CD14-positive monocyte (primary cell): ENCODE measurements around the gene RER1. TPM values are rescaled to one million over a fixed set of nuclear protein-coding genes. Genes with fewer than 3 reads are reported as not detected.

ENCODE experiments used
- DNase-seq, 3 donors: peaks; one replicate each; pipeline ENCODE4 v3.0.0-alpha.2; 2011 to 2022
- H2AFZ ChIP-seq: 2 replicates; pipeline ENCODE4 v1.6.0; 2012; ENCODE audit warnings: mild to moderate bottlenecking, low read depth, low read length, inconsistent platforms; ENCODE audit not compliant: insufficient read depth, poor library complexity, severe bottlenecking
- H3K27ac ChIP-seq, 2 donors: 1 replicate in 1 of 2; 2 replicates in 1 of 2; pipeline ENCODE4 v1.5.1; 2012 to 2013; ENCODE audit warnings: low read length in 2 of 2, control low read depth in 1 of 2, inconsistent platforms in 1 of 2, low read depth in 1 of 2, mild to moderate bottlenecking in 1 of 2
- H3K27me3 ChIP-seq, 2 donors: one replicate each; pipeline versions ENCODE4 v1.6.0 to v1.6.1; 2011 to 2013; ENCODE audit warnings: low read length in 2 of 2; ENCODE audit not compliant: control insufficient read depth in 2 of 2, insufficient read depth in 2 of 2
- H3K36me3 ChIP-seq, 2 donors: replicated peaks in 1 of 2; 1 replicate in 1 of 2; 2 replicates in 1 of 2; pipeline versions ENCODE4 v1.5.1 to v1.6.1; 2012 to 2013; ENCODE audit warnings: low read length in 2 of 2, control low read depth in 1 of 2, inconsistent platforms in 1 of 2, mild to moderate bottlenecking in 1 of 2; ENCODE audit not compliant: insufficient read depth in 2 of 2, control insufficient read depth in 1 of 2
- H3K4me1 ChIP-seq, 2 donors: 1 replicate in 1 of 2; 2 replicates in 1 of 2; pipeline versions ENCODE4 v1.5.1 to v1.6.1; 2012 to 2013; ENCODE audit warnings: low read length in 2 of 2, control low read depth in 1 of 2, inconsistent platforms in 1 of 2, mild to moderate bottlenecking in 1 of 2, moderate library complexity in 1 of 2; ENCODE audit not compliant: insufficient read depth in 2 of 2, control insufficient read depth in 1 of 2
- H3K4me2 ChIP-seq: replicated peaks from 2 replicates; pipeline ENCODE3; 2012; ENCODE audit warnings: low read length, moderate library complexity, mild to moderate bottlenecking; ENCODE audit not compliant: poor library complexity, severe bottlenecking; ENCODE audit errors: extremely low read depth
- H3K4me3 ChIP-seq, 3 experiments: fragments of 200-600 bp in 1 of 3; sonication (generic) in 1 of 3; replicated peaks in 1 of 3; 1 replicate in 2 of 3; 2 replicates in 1 of 3; pipeline ENCODE4 v1.5.1; 2011 to 2013; ENCODE audit warnings: low read length in 3 of 3, mild to moderate bottlenecking in 3 of 3, control low read depth in 2 of 3, low read depth in 2 of 3, inconsistent platforms in 1 of 3, moderate library complexity in 1 of 3
- H3K79me2 ChIP-seq: 2 replicates; pipeline ENCODE4 v1.6.0; 2012; ENCODE audit warnings: mild to moderate bottlenecking, control low read depth, inconsistent platforms, low read length, moderate library complexity; ENCODE audit not compliant: insufficient read depth
- H3K9ac ChIP-seq: 2 replicates; pipeline ENCODE4 v1.6.0; 2017; ENCODE audit warnings: low read length, mild to moderate bottlenecking; ENCODE audit not compliant: insufficient read depth, poor library complexity, severe bottlenecking
- H3K9me3 ChIP-seq, 2 donors: replicated peaks in 1 of 2; 1 replicate in 1 of 2; 2 replicates in 1 of 2; pipeline versions ENCODE4 v1.5.1 to v1.6.1; 2012 to 2013; ENCODE audit warnings: low read length in 2 of 2, control low read depth in 1 of 2; ENCODE audit not compliant: control insufficient read depth in 1 of 2, insufficient read depth in 1 of 2
- H4K20me1 ChIP-seq: 2 replicates; pipeline ENCODE4 v1.6.0; 2012; ENCODE audit warnings: mild to moderate bottlenecking, low read length, control low read depth, moderate library complexity; ENCODE audit not compliant: insufficient read depth
- H3K27ac Mint-ChIP-seq, 7 donors: one replicate each; pipeline ENCODE4 v1.8.0; 2020; ENCODE audit warnings: mild to moderate bottlenecking in 7 of 7, mixed read lengths in 7 of 7, moderate library complexity in 6 of 7, inconsistent platforms in 2 of 7
- H3K27me3 Mint-ChIP-seq, 3 donors: one replicate each; pipeline ENCODE4 v1.8.0; 2021 to 2022; ENCODE audit warnings: low read depth in 3 of 3, mild to moderate bottlenecking in 3 of 3, mixed read lengths in 3 of 3, moderate library complexity in 3 of 3, inconsistent platforms in 1 of 3
- H3K36me3 Mint-ChIP-seq, 2 donors: one replicate each; pipeline ENCODE4 v1.8.0; 2020; ENCODE audit warnings: mixed read lengths in 2 of 2, inconsistent platforms in 1 of 2, mild to moderate bottlenecking in 1 of 2
- H3K4me1 Mint-ChIP-seq: one replicate; pipeline ENCODE4 v1.8.0; 2020; ENCODE audit warnings: mild to moderate bottlenecking, mixed read lengths
- H3K4me3 Mint-ChIP-seq, 2 donors: one replicate each; pipeline ENCODE4 v1.8.0; 2020; ENCODE audit warnings: mild to moderate bottlenecking in 2 of 2, mixed read lengths in 2 of 2, moderate library complexity in 1 of 2
- H3K9me3 Mint-ChIP-seq, 7 donors: one replicate each; pipeline ENCODE4 v1.8.0; 2020 to 2022; ENCODE audit warnings: mixed read lengths in 7 of 7, mild to moderate bottlenecking in 6 of 7, moderate library complexity in 6 of 7, inconsistent platforms in 2 of 7
- CTCF ChIP-seq: fragments of 200-600 bp; IDR thresholded peaks from one replicate; pipeline ENCODE4 v1.8.0; 2022; ENCODE audit warnings: antibody characterized with exemption, mild to moderate bottlenecking
- WGBS: methylation state at CpG from one replicate; pipeline ENCODE4 v1.1.5; 2013; ENCODE audit warnings: missing lambda C conversion rate; ENCODE audit not compliant: insufficient coverage; 5-methylcytosine and 5-hydroxymethylcytosine counted together
- intact Hi-C, 2 donors: fragments of 100-400 bp; cut with micrococcal nuclease; formaldehyde crosslinking; loops; one replicate each; pipeline versions ENCODE4 v1.15.0 to v1.15.1; 2023
- polyA plus RNA-seq, 3 donors: library from polyadenylated mRNA; depleted of rRNA in 1 of 3; unstranded in 2 of 3; stranded (reverse) in 1 of 3; fragments of 300-500 nt in 2 of 3; fragments of >200 nt in 1 of 3; fragmentation: Illumina TruSeq in 2 of 3; gene quantifications; 1 replicate in 2 of 3; 2 replicates in 1 of 3; pipeline ENCODE4 v1.2.3, GENCODE V29; 2012 to 2021

Gene RER1
- polyA plus RNA-seq, 3 donors = 98.3 to 235 (median 193) TPM

- Histone ChIP-seq H3K4me3 (no peak overlapping the region), H3K9me3 (no peaks in the 10 kb centered on the region), H3K79me2 (peaks cover 24% of the 10 kb centered on the region), H3K9ac (no peak overlapping the region), H3K27me3 (no peaks in the 10 kb centered on the region), H3K27ac (no peak overlapping the region), H3K4me1 (no peaks in the 10 kb centered on the region), H4K20me1 (peaks cover 91% of the 10 kb centered on the region), H3K4me2 (no peak overlapping the region), H2AFZ (no peak overlapping the region), H3K36me3 (peaks cover 90 to 97% of the 10 kb centered on the region in 2 donors)
- Mint-ChIP-seq H3K36me3 (peaks cover 84 to 97% of the 10 kb centered on the region in 2 donors), H3K4me3 (no peak overlapping the region), H3K9me3 (no peaks in the 10 kb centered on the region), H3K27ac (peak overlapping the region in 1 of 7 donors; percentile 54), H3K4me1 (no peaks in the 10 kb centered on the region), H3K27me3 (peaks cover 0 to 2% (median 0%) of the 10 kb centered on the region in 3 donors)
- 96% methylated on average over 15 of the region's 22 CpGs for WGBS
- TF ChIP-seq CTCF = no peak
- no peak for DNase-seq
- intact Hi-C loops = no loop called here
Observed at GRCh38 chr1:2399890-2400575, 8.4 kb downstream of the RER1 start.

DNA sequence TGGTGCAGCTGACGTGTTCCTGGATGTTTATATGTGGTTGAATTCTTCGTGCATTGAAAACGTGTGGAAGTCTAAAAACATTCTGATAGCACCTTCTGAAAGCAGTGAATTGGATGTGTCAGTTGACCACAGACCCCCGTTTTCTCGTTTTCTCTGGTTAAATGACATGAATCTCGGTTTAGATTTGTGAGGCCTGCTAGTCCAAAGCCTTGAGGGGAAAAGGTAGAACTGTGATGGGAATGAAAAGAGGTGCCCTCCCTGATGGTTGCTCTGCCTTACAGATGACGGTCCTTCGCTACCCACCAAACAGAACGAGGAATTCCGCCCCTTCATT, 8.9 kb downstream of the RER1 start:
- intact Hi-C loops = no loop called here
- peaks cover 0 to 2% (median 0%) of the 10 kb centered on the region in 3 donors for H3K27me3 Mint-ChIP-seq
- no peak for TF ChIP-seq CTCF
- Histone ChIP-seq H3K4me3 (no peak overlapping the region), H3K4me2 (no peak overlapping the region), H3K27ac (peak overlapping the region in 1 of 2 donors; percentile 58), H3K36me3 (peaks cover 85 to 97% of the 10 kb centered on the region in 2 donors), H3K4me1 (no peaks in the 10 kb centered on the region), H3K9me3 (no peaks in the 10 kb centered on the region), H3K27me3 (no peaks in the 10 kb centered on the region), H4K20me1 (peaks cover 87% of the 10 kb centered on the region), H3K9ac (no peak overlapping the region), H3K79me2 (peaks cover 19% of the 10 kb centered on the region), H2AFZ (no peak overlapping the region)
- no peak overlapping the region for H3K4me3 Mint-ChIP-seq
- 89% methylated on average over 8 of the region's 10 CpGs for WGBS
- H3K27ac Mint-ChIP-seq = peak overlapping the region in 2 of 7 donors; percentile 35 to 54
- no peak for DNase-seq
- peaks cover 87 to 98% of the 10 kb centered on the region in 2 donors for H3K36me3 Mint-ChIP-seq
- H3K4me1 Mint-ChIP-seq = no peaks in the 10 kb centered on the region
- no peaks in the 10 kb centered on the region for H3K9me3 Mint-ChIP-seq
